Esophagus muscularis mucosa (tissue), 4 donors: ENCODE data around the gene KANK3. TPM values are rescaled to one million over a fixed set of nuclear protein-coding genes. Genes with fewer than 3 reads are reported as not detected.
"Not testable (repeated sequence)": the region's sequence is repeated elsewhere in the genome, so short reads cannot be mapped to it uniquely, and the experiment has no call there.

Experiments
- DNase-seq: peaks from one replicate; pipeline ENCODE4 v3.0.0-alpha.2; 2017; ENCODE audit errors: extremely low spot score
- H3K27ac ChIP-seq, 4 donors: fragments of 200-600 bp; sonication (generic); replicated peaks in 1 of 4; 1 replicate in 3 of 4; 2 replicates in 1 of 4; pipeline ENCODE4 v1.5.1; 2016 to 2019; ENCODE audit warnings: mild to moderate bottlenecking in 1 of 4
- H3K27me3 ChIP-seq, 4 donors: fragments of 200-600 bp; sonication (generic); one replicate each; pipeline versions ENCODE4 v1.5.1 to v1.6.0; 2016 to 2019
- H3K36me3 ChIP-seq, 4 donors: fragments of 200-600 bp; sonication (generic); one replicate each; pipeline ENCODE4 v1.5.1; 2016 to 2019
- H3K4me1 ChIP-seq, 4 donors: fragments of 200-600 bp; sonication (generic); one replicate each; pipeline ENCODE4 v1.5.1; 2016 to 2019
- H3K4me3 ChIP-seq, 4 donors: fragments of 200-600 bp; sonication (generic); 1 replicate in 2 of 4; 2 replicates in 2 of 4; pipeline ENCODE4 v1.5.1; 2016 to 2019; ENCODE audit warnings: mild to moderate bottlenecking in 4 of 4, moderate library complexity in 1 of 4
- H3K9me3 ChIP-seq, 4 donors: fragments of 200-600 bp; sonication (generic); 1 replicate in 3 of 4; 2 replicates in 1 of 4; pipeline ENCODE4 v1.5.1; 2016 to 2019
- EP300 ChIP-seq: sonication (generic); formaldehyde crosslinking; IDR thresholded peaks from one replicate; pipeline ENCODE4 v1.6.1; 2017; ENCODE audit warnings: antibody characterized with exemption
- POLR2A ChIP-seq: fragments of 450-650 bp; IDR thresholded peaks from one replicate; pipeline ENCODE4 v1.6.1; 2017; ENCODE audit warnings: antibody characterized with exemption, moderate library complexity, mild to moderate bottlenecking, low read depth
- POLR2AphosphoS5 ChIP-seq, 2 donors: sonication (generic); formaldehyde crosslinking; IDR thresholded peaks; one replicate each; pipeline ENCODE4 v1.6.1; 2017; ENCODE audit warnings: antibody characterized with exemption in 2 of 2
- WGBS: methylation state at CpG from one replicate; pipeline ENCODE4 v1.1.5; 2018; 5-methylcytosine and 5-hydroxymethylcytosine counted together
- intact Hi-C: fragments of 100-400 bp; cut with DNase I; formaldehyde crosslinking; loops from one replicate; pipeline ENCODE4 v1.15.1; 2023
- total RNA-seq, 4 donors: library from RNA; depleted of rRNA; stranded (reverse); fragments of >200 nt; gene quantifications; one replicate each; pipeline versions ENCODE4 v1.1.0 to v1.2.1, GENCODE V29; 2016
- TF ChIP-seq, protein P1 (sequence below), 3 experiments: fragments of 200-600 bp in 2 of 3; fragments of 450-650 bp in 1 of 3; sonication (generic) in 2 of 3; IDR thresholded peaks; one replicate each; pipeline ENCODE4 v1.5.1; 2017 to 2019; ENCODE audit warnings: antibody characterized with exemption in 3 of 3, mild to moderate bottlenecking in 2 of 3, moderate library complexity in 1 of 3

The KANK3 gene
- total RNA-seq, 4 donors from 2014 or later, result 23.7 to 36.0 (median 30.0) TPM

DNA sequence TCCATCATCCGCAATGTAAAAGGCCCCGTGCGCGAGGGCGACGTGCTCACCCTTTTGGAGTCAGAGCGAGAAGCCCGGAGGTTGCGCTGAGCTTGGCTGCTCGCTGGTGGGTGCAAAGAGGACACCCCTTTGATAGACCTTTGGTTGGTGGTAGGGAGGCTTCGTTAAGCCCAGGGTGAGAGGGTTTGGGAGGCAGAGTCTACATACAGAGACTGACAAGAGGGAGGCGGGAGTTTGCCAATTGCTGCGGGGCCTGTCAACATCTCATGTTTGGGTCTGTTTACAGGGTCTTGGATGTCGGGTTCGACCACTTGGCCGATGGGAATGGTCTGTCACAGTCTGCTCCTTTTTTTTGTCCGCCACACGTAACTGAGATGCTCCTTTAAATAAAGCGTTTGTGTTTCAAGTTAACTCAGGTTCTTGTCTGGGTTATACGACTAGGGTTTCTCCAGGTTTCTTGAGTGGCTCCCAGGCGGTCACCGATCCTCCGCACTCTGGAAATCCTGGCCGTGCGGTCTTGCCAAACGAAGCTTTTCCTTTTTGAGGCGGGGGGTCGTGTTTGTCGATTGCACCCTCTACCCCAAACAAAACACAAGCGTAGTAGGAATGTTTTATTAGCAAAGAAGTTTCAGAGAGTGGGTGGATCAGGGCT, 20.9 kb downstream of the KANK3 start:
- peaks cover 39 to 49% (median 46%) of the 10 kb centered on the region in 4 donors for H3K4me1 ChIP-seq
- peak overlapping the region; percentile 86 to 98 (median 92) for H3K4me3 ChIP-seq
- DNase-seq, result no peak
- no peaks in the 10 kb centered on the region for H3K27me3 ChIP-seq
- no peaks in the 10 kb centered on the region for H3K9me3 ChIP-seq
- H3K36me3 ChIP-seq, result peaks cover 0 to 38% (median 29%) of the 10 kb centered on the region in 4 donors
- intact Hi-C loops, result no loop called here
- 33% methylated on average over 20 of the region's 30 CpGs for WGBS
- TF ChIP-seq POLR2A, result no peak
- TF ChIP-seq POLR2AphosphoS5 (IDR thresholded peaks at IDR 0.05), result peak in 1 of 2 donors; percentile 4
- TF ChIP-seq, protein P1, sequence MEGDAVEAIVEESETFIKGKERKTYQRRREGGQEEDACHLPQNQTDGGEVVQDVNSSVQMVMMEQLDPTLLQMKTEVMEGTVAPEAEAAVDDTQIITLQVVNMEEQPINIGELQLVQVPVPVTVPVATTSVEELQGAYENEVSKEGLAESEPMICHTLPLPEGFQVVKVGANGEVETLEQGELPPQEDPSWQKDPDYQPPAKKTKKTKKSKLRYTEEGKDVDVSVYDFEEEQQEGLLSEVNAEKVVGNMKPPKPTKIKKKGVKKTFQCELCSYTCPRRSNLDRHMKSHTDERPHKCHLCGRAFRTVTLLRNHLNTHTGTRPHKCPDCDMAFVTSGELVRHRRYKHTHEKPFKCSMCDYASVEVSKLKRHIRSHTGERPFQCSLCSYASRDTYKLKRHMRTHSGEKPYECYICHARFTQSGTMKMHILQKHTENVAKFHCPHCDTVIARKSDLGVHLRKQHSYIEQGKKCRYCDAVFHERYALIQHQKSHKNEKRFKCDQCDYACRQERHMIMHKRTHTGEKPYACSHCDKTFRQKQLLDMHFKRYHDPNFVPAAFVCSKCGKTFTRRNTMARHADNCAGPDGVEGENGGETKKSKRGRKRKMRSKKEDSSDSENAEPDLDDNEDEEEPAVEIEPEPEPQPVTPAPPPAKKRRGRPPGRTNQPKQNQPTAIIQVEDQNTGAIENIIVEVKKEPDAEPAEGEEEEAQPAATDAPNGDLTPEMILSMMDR (IDR thresholded peaks at IDR 0.05), result no peak
- TF ChIP-seq EP300, result no peak
- H3K27ac ChIP-seq, result peak overlapping the region; percentile 92 to 96 (median 95)

DNA sequence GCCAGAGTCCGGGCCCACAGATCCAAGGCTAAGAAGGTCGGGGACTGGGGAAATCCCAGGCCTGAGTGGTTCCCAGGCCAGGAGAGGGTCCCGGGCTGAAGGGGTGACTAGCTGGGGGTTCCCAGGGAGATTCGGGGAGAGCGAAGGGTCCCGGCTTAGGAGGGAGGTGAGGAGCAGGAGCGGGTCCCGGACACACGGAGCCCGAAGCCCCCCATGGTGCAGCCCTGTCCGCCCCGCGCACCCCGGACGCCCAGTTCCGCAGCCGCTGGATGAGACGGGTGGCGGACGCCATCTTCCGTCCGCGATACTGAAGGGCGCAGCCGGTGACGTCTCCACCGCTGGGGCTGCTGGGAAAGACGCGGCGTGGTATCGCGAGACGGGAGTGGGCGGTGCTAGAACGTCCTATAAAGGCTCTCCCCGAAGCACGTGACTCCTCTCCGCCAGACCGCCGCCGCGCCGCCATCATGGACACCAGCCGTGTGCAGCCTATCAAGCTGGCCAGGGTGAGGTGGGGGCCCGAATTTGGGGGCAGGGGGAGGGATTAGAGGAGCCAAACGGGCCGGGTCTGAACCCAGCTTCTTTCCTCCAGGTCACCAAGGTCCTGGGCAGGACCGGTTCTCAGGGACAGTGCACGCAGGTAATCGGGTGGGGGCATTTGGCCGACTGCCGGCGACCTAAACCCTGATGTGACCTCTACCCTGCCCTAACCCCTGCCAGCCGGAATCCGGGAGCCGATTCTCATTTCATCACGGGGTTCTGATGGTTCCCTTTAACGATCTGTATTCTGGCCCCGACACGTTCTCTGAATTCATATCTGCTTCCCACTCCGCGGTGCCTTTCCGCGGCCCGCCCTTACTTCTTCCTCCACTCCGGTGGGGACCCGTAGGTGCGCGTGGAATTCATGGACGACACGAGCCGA, 21.7 kb downstream of the KANK3 start, which contains the start of the genes NDUFA7 and RPS28:
NDUFA7 (minus strand) TSS at position 309 of the 919 bp plus-strand sequence; CDS start at position 292, 17 bp downstream.
RPS28 (plus strand) TSS at position 430 of the 919 bp plus-strand sequence; CDS start at position 465, 35 bp downstream.
- TF ChIP-seq EP300 (no peak), POLR2AphosphoS5 (IDR thresholded peaks at IDR 0.05) (peak; percentile 99), POLR2A (peak; percentile 91)
- TF ChIP-seq, protein P1 (IDR thresholded peaks at IDR 0.05), result peak; percentile 28 to 62 (median 33)
- no peaks in the 10 kb centered on the region for H3K9me3 ChIP-seq
- peaks cover 40 to 57% (median 48%) of the 10 kb centered on the region in 4 donors for H3K4me1 ChIP-seq
- intact Hi-C loops, result no loop called here
- peaks cover 0 to 40% (median 35%) of the 10 kb centered on the region in 4 donors for H3K36me3 ChIP-seq
- peak within 1 kb of the TSS; percentile 86 to 98 (median 92) for H3K4me3 ChIP-seq
- peak; percentile 99 for DNase-seq
- WGBS, result under 1% methylated on average over 38 of the region's 72 CpGs
- H3K27me3 ChIP-seq, result no peaks in the 10 kb centered on the region
- peak within 1 kb of the TSS; percentile 92 to 96 (median 95) for H3K27ac ChIP-seq

DNA sequence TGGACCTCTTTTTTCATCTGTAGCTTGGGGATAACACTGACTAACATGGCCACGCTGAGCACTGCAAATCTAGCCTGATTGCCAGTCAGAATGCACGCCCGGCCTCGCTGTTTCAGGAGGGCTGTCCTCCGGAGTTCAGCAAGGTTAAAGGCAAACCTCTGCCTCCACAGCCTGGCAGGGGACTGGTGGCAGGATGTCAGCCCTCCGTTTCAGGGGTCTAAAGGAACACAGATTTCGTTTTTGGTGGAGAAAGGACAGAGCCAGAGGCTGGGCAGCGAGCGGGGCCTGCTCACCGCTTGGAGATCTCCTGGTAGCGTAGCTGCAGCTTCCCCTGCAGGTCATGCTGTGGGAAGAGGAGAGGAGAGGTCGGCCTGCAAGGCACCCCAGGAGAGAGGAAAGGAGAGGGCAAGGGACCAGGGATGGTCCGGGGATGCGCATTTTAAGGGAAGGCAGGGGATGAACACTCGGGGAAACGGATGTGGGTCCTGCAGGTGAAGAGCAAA, 22.4 kb downstream of the KANK3 start:
- Histone ChIP-seq H3K36me3 (peaks cover 3 to 47% (median 42%) of the 10 kb centered on the region in 4 donors), H3K27ac (peak overlapping the region; percentile 92 to 96 (median 95)), H3K4me1 (peaks cover 40 to 58% (median 48%) of the 10 kb centered on the region in 4 donors), H3K4me3 (peak overlapping the region; percentile 86 to 98 (median 92)), H3K27me3 (no peaks in the 10 kb centered on the region), H3K9me3 (no peaks in the 10 kb centered on the region)
- intact Hi-C loops, result no loop called here
- no peak for DNase-seq
- 2% methylated on average over 14 of the region's 16 CpGs for WGBS
- TF ChIP-seq POLR2A, result no peak
- TF ChIP-seq EP300, result no peak
- TF ChIP-seq, protein P1 (IDR thresholded peaks at IDR 0.05), result no peak
- no peak for TF ChIP-seq POLR2AphosphoS5 (IDR thresholded peaks at IDR 0.05)

DNA sequence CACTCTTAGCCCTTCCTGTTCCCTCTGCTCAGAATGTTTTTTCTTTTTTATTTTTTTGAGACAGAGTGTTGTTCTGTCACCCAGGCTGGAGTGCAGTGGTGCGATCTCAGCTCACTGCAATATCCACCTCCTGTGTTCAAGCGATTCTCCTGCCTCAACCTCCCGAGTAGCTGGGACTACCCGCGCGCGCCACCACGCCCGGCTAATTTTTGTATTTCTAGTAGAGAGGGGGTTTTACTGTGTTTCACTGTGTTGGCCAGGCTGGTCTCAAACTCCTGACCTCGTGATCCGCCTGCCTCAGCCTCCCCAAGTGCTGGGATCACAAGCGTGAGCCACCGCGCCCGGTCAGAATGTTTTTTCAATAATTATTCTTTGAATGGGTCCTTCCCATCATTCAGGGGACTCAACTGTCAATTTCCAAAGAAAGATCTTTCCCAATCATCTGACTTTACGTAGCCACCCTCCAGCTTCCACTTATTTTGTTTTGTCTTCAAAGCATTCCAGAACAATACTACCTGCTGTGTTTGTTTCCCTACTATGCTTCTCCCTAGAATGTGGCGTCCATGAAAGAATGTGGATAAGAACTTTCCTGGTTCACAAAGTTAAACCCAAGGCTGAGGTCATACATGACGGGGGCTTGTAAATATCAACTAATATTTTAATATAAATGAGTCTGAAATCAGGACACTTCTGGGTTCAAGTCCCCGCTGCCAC, 23.1 kb downstream of the KANK3 start:
- TF ChIP-seq POLR2A, result no peak
- TF ChIP-seq EP300, result no peak
- TF ChIP-seq, protein P1 (IDR thresholded peaks at IDR 0.05), result no peak
- TF ChIP-seq POLR2AphosphoS5 (IDR thresholded peaks at IDR 0.05), result no peak
- Histone ChIP-seq H3K4me1 (peaks cover 39 to 58% (median 48%) of the 10 kb centered on the region in 4 donors), H3K9me3 (no peaks in the 10 kb centered on the region), H3K27me3 (no peaks in the 10 kb centered on the region), H3K27ac (peak overlapping the region; percentile 92 to 96 (median 95)), H3K36me3 (peaks cover 9 to 54% (median 47%) of the 10 kb centered on the region in 4 donors), H3K4me3 (peak overlapping the region; percentile 86 to 98 (median 92))
- 88% methylated on average over 19 of the region's 19 CpGs for WGBS
- intact Hi-C loops, result no loop called here
- DNase-seq, result no peak

DNA sequence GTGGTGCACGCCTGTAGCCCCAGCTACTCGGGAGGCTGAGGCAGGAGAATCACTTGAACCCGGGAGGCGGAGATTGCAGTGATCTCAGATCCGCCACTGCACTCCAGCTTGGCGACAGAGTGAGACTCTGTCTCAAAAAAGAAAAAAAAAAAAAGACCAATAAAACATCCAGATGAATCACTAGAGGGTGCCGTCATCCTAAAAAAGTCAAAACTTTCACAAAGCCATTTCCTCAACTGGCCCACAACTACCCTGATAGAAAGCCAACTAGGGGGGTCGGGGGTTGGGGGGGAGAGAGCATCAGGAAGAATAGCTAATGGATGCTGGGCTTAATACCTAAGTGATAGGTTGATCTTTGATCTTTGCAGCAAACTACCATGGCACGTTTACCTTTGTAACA, 24.2 kb downstream of the KANK3 start:
- intact Hi-C loops, H3K27me3 ChIP-seq, H3K4me3 ChIP-seq, DNase-seq, H3K27ac ChIP-seq, H3K9me3 ChIP-seq: not testable (repeated sequence)
- H3K36me3 ChIP-seq, result peaks cover 14 to 56% (median 48%) of the 10 kb centered on the region in 4 donors
- peaks cover 31 to 47% (median 37%) of the 10 kb centered on the region in 4 donors for H3K4me1 ChIP-seq
- WGBS, result 77% methylated on average over 9 of the region's 9 CpGs
